Activated gamma-delta T cell treated with anti-CD3 and anti-CD28 coated beads, Interleukin-2, amount 50 U/mL, for 16 hours (primary cell): Measurements from ENCODE around the gene JAG2.

Experiments
- DNase-seq: peaks from one replicate; pipeline ENCODE4 v3.0.0-alpha.2; 2020; ENCODE audit warnings: low read depth

JAG2 gene

DNA sequence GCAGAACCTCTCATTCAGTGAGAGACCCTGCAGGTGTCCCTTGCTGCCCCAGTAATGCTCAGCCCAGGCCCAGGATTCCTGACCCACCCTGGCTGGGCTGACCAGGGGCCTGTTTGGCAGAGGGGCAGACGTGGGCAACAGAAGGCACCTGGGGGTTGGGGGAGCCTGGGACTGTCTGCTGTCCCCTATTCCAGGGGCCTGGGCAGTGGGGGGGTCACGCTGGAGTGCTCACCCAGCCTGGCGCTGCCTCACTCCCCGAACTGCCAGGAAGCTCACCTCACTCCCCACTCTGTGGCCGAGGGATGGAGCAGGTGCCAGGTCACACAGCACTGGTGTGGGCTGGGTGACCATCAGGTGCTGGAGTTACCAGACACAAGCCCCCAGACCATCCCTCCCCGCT is 35.1 kb upstream of the JAG2 start:
- no peak for DNase-seq

DNA sequence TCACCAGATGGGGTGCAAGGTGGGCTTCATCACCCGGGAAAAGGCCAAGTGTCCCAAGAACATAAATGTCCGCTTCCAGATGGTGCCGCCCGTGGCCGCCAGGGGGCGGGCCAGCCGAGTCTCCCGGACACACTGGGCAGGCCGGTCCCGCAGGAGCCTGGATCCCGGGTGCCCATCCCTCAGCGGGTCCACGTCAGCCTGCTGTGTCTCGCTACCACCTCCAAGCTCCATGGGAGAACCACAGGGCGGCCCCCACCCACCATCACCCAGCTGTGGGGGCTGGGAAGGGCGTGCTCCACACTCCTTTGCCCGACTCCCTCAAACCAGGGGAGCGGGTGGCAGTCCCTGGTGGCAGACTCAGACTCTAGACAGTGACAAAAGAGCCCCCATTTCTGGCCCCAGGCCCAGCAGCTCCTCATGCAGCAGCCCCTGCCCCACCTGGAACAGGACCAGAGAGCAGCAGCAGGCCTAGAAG is 34.5 kb upstream of the JAG2 start:
- DNase-seq = peak; percentile 44

- no peak for DNase-seq
Observed at GRCh38 chr14:105201925-105202513, 33.4 kb upstream of the JAG2 start.

- no peak for DNase-seq
Observed at GRCh38 chr14:105201156-105201924, 32.8 kb upstream of the JAG2 start.

DNA sequence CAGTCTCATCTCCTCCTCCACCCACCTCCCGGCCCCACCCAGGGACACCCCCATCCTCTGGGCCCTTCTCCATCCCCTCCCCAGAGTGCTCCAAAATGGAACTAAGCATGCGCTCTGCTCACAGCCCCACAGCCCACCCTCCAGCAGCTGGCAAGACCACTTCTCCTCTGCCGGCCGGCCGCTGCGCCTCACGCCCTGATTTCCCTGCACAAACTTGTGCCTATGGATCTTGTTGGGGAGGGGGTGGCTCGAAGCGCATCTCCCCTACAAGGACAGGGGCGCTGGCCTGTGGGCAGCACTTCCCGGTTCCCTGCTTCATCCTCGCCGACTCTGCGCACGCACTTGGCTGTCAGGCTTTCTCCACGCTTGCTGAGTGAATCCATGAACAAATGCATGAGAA is 32.1 kb upstream of the JAG2 start:
- DNase-seq = no peak

DNA sequence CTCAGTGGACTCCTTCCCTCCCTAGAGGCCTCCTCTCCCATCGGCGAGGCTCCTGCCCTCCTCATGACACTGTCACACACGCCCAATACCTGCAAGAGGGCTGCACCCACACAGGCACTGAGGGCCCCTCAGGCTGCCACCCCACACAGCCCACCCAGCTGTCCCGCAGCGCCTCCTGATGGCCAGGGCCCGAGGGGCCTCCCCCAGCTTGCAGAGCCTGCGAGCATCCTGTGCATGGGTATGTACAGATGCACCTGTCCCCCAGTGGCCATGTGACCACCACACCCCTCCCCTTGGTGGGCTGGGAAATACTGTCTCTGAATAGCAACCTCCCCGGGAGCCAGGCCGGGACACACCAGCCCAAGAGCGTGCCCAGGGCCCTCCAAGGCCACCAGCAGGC is 31.5 kb upstream of the JAG2 start:
- no peak for DNase-seq

- no peak for DNase-seq
Observed at GRCh38 chr14:105199093-105199492, 30.5 kb upstream of the JAG2 start.

- DNase-seq = no peak
Observed at GRCh38 chr14:105198588-105198987, 30.0 kb upstream of the JAG2 start.

DNA sequence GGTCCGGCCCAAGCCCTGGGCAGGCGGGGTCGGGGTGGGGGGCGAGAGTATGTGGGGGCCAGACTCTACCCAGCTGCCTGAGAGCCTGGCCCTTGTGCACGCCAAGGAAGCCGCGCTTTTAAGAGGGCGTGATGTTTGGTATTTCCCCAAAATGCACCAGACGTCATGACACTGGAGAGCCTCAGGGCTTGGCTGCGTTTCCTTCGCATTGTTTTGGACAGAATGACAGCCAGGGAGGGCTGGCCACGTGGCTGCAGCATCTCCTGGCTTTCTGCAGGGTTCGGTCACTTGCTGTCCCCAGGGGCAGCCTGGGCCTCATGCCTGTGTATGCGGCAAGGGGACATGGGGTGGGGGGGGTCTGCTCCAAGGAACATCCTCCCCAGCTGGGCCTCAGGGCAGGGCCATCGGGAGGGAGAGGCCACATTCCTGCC is 28.6 kb upstream of the JAG2 start:
- DNase-seq = no peak

DNA sequence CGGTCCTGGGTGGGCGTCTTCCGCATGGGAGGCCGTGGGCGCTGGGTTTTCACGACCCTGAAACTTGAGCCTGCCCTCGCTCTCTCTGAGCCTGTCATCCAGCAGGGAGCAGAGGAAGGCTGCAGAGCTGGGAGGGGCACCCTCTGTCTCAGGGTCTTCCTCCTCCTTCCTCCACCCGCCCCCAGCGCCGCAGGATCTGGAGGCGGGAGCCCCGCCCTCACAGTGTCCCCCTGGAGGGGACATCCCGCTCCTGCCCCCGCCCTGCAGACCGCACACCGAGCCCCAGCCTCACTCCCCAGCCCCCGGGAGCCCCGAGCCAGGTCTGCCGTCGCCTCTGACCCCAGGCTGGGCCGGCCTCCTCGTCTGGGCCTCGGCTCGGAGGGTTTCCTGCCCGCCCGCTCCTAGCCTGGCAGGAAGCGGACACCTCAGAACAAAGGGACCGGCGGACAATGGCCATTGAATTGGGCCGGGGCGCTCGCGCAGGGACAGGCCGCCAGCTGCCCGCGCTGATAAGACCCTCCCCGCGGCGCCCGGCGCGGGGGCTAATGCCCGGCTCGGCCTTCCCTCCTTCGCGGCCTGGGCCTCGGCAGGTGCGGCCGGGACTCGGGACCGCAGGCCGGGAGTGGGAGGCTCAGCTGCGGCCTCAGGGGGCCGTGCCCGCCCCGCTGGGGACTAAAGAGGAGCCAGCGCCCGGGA is 27.8 kb upstream of the JAG2 start:
- no peak for DNase-seq

- DNase-seq = no peak
Observed at GRCh38 chr14:105195522-105196264, 27.1 kb upstream of the JAG2 start.

DNA sequence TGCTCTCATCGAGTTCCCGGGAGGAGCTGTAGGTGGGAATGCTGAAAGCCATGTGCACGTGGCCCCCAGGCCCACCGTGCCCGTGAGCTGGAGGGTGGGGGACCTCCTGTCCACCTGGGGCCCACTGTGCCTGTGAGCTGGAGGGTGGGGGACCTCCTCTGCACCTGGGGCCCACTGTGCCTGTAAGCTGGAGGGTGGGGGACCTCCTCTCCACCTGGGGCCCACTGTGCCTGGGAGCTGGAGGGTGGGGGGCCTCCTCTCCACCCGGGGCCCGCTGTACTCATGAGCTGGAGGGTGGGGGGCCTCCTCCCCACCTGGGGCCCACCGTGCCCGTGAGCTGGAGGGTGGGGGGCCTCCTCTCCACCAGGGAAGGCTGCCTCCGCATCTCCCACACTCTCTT is 26.5 kb upstream of the JAG2 start:
- DNase-seq = no peak

DNA sequence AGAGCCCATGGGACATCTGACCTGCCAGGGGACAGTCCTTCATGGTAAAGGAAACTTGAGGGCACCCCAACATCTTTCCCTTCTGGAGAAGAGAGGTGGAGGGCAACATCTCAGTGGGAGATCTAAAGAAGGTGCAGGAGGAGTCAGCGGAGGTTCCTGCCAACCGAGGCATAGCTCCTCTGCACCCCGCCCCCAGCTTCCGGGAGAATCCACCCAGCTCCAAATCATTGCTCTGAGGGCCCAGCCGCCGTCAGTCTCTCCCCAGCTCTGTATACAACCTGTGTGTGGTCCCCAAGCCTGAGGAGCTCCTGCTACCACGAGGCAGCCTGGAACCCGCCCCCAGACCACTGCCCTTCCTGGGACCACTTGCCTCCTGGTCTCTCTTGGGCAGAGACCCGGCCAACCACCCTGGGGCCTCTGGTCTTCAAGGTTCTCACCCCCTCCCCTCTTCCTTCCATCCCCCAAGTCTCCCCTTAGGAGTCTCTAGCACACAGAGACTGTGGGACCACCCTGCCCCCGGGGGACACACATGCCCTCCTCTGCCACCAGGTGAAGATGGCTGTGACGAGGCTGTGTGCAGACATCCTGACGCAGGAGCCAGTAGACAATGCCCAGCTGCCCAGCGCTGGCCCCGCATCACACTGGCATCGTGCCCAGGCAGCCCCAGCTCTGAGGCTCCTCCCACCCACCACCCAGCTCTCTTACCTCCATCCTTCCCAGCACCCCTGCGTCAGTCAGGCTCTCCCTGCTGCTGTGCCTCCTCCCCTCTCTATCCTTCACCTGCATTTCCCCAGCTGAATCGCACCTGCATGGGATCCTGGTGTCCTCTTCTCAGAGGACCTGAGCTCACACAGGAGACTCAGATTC is 25.6 kb upstream of the JAG2 start:
- DNase-seq = no peak

DNA sequence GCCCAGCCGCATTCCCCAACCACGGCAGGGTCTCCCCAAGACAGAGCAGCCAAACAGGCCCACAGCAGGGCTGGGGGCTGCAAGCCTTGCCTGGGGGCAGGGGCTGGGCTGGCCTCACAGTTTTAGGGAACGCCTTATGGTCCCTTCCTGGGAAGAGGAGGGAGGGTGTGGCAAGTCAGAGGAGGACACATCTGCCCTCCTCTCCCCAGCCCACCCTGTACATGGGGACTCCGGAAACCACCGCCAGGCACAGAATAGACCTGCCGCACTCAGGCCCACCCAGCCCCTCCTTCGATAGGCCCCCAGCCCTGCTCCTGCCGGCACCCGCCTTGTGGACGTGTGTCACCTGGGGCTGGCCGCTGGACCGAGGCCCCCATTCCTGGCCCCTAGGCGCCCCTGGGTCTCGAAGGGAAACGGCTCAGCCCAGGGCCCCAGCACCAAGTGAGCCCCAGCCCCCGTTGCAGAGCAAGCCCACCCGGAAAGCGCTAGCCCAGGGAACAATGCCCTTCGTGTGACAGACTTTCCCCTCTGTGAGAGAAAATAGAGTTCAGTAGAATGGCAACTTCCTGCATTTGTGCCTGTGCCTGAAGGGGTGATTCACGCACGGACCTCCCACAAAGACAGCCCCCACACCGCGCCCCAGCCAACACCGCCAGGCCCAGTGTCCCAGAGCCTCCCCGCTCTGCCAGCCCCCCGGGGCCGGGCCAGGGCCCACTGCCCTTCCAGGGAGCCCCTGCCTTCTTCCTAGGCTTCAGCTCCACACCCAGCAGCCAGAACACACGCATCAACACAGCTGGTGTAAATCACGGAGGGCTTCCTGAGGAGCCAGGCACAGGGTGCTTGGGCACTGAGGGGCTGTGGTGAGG is 24.5 kb upstream of the JAG2 start:
- no peak for DNase-seq

GRCh38 chr14:105187935-105188524 is 19.5 kb upstream of the JAG2 start:
- DNase-seq = no peak

DNA sequence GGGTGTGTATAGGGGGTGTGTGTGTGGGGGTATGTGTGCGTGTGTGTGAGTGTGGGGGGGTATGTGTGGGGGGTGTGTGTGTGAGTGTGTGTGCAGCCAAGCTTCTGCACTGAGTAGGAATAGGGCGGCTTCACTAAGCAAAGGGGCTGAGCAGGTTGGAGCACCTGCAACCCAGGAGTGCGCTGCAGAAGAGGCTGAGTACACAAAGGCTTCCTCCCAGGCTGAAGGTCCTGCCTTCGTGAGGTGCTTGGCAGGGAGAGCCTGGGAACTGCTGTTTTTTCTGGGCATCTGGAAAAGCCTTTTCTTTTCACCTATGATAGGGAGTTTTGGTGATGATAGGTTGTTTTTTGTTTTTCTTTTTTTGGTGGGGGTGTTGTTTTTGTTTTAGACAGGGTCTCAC is 18.5 kb upstream of the JAG2 start:
- DNase-seq = no peak

DNA sequence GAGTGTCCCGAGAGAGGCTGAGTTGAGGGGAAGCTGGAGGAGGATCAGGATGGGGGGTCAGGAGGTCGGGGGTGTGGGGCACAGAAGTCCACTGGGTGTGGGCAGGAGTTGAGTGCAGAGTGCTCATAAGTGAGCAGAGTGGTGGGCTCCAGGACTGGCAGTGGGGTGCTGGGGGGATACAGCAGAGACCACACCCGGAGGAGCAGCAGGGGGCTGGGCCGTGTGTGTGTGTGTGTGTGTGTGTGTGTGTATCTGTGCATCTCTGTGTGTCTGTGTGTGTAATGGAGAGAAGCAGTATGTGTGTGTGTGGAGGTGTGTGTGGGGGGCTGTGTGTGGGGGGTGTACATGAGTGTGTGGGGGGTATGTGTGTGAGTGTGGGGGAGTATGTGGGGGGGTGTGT is 17.4 kb upstream of the JAG2 start:
- DNase-seq = no peak

DNA sequence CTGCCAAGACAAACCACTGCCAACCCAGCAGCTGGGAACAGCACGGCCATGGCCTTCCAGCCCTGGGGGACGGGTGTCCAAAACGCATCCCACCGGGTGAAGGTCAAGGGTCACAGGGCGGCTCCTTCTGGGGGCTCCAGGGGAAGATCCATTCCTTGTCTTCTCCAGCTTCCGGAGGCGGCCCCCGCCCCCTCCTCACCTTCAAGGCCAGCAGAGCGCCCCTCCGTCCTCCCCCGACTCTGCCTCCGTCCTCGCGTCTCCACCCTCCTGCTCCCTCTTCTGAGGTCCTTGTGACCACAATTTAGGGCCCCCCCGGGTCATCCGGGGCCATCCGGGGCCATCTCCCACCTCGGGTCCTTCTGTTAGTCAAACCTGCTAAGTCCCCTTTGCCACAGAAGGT is 16.4 kb upstream of the JAG2 start:
- DNase-seq = no peak

DNA sequence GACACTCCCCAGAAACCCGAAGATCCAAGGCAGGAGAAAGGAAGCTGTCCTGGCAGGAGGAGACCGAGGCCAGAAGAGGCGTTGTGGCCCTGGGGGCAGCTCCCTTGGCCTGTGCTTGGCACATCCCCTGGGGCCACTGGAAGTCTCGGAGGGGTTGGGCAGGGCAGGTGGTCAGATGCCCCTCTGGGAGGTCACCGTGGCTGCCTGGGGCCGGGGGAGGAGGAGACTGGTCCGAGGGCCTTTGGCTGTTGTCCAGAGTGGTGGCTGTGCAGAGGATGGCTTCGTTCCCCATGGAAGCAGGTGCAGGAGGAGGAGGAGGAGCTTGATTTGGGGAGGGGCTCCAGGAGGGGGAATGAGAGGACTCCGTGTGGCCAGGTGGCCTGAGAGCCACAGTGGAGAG is 15.9 kb upstream of the JAG2 start:
- no peak for DNase-seq
